ENCODE results near the gene CYP3A7.

- TF ChIP-seq POLR2AphosphoS5 (IDR thresholded peaks at IDR 0.05; ENCODE audit: low read depth, low read length) (no peak), POLR2A (IDR thresholded peaks at IDR 0.05; ENCODE audit: low read depth, low read length) (no peak), TAF1 (IDR thresholded peaks at IDR 0.05; ENCODE audit: low read depth, low read length) (no peak), SPI1 (IDR thresholded peaks at IDR 0.05; ENCODE audit: low read depth, low read length) (no peak), PAX5 (IDR thresholded peaks at IDR 0.05; ENCODE audit: insufficient read depth, low read length, severe bottlenecking) (no peak)
These were observed 69.0 kb downstream of the CYP3A7 start for GRCh38 chr7:99666013-99666395.
